ENCODE measurements around the gene MARCHF9. TPM values are rescaled to one million over a fixed set of nuclear protein-coding genes. Genes with fewer than 3 reads are reported as not detected.

Gene MARCHF9
- total RNA-seq, 1 donor: 0.72 TPM

- Histone ChIP-seq H2AFZ (ENCODE audit: low read length) (no peak overlapping the region), H4K20me1 (ENCODE audit: insufficient read depth, low read length) (no peaks in the 10 kb centered on the region), H3K79me2 (ENCODE audit: insufficient read depth, low read length) (no peaks in the 10 kb centered on the region), H3K4me3 (ENCODE audit: insufficient read depth, low read length) (no peak overlapping the region), H3K27me3 (ENCODE audit: insufficient read depth, low read length) (no peaks in the 10 kb centered on the region), H3K9me3 (ENCODE audit: low read depth, low read length) (no peaks in the 10 kb centered on the region), H3K27ac (ENCODE audit: low read depth, low read length) (no peak overlapping the region), H3K4me2 (ENCODE audit: insufficient read depth, low read length) (no peak overlapping the region), H3K4me1 (ENCODE audit: insufficient read depth, low read length) (no peaks in the 10 kb centered on the region), H3K36me3 (ENCODE audit: insufficient read depth, low read length) (peaks cover 36% of the 10 kb centered on the region)
- TF ChIP-seq CTCF (IDR thresholded peaks at IDR 0.05; ENCODE audit: extremely low read depth, low read depth, low read length): no peak
- DNase-seq (ENCODE audit: insufficient read length, low spot score, missing footprints): no peak
Measured at GRCh38 chr12:57717131-57717530, 37.8 kb upstream of the MARCHF9 start.

GRCh38 chr12:57717846-57718640 lies 36.9 kb upstream of the MARCHF9 start:
- peak; percentile 37 for DNase-seq (ENCODE audit: insufficient read length, low spot score, missing footprints)
- no peak overlapping the region for H3K4me3 ChIP-seq (ENCODE audit: insufficient read depth, low read length)
- H3K4me2 ChIP-seq (ENCODE audit: insufficient read depth, low read length): no peak overlapping the region
- no peaks in the 10 kb centered on the region for H3K9me3 ChIP-seq (ENCODE audit: low read depth, low read length)
- no peak overlapping the region for H3K27ac ChIP-seq (ENCODE audit: low read depth, low read length)
- peaks cover 36% of the 10 kb centered on the region for H3K36me3 ChIP-seq (ENCODE audit: insufficient read depth, low read length)
- H3K79me2 ChIP-seq (ENCODE audit: insufficient read depth, low read length): no peaks in the 10 kb centered on the region
- no peak overlapping the region for H2AFZ ChIP-seq (ENCODE audit: low read length)
- no peaks in the 10 kb centered on the region for H4K20me1 ChIP-seq (ENCODE audit: insufficient read depth, low read length)
- H3K4me1 ChIP-seq (ENCODE audit: insufficient read depth, low read length): no peaks in the 10 kb centered on the region
- no peaks in the 10 kb centered on the region for H3K27me3 ChIP-seq (ENCODE audit: insufficient read depth, low read length)
- TF ChIP-seq CTCF (IDR thresholded peaks at IDR 0.05; ENCODE audit: extremely low read depth, low read depth, low read length): no peak

- H3K27me3 ChIP-seq (ENCODE audit: insufficient read depth, low read length): no peaks in the 10 kb centered on the region
- no peak overlapping the region for H3K27ac ChIP-seq (ENCODE audit: low read depth, low read length)
- TF ChIP-seq CTCF (IDR thresholded peaks at IDR 0.05; ENCODE audit: extremely low read depth, low read depth, low read length): no peak
- peaks cover 36% of the 10 kb centered on the region for H3K36me3 ChIP-seq (ENCODE audit: insufficient read depth, low read length)
- no peaks in the 10 kb centered on the region for H3K9me3 ChIP-seq (ENCODE audit: low read depth, low read length)
- H2AFZ ChIP-seq (ENCODE audit: low read length): no peak overlapping the region
- DNase-seq (ENCODE audit: insufficient read length, low spot score, missing footprints): peak; percentile 41
- H3K4me1 ChIP-seq (ENCODE audit: insufficient read depth, low read length): no peaks in the 10 kb centered on the region
- H3K4me3 ChIP-seq (ENCODE audit: insufficient read depth, low read length): no peak overlapping the region
- no peaks in the 10 kb centered on the region for H3K79me2 ChIP-seq (ENCODE audit: insufficient read depth, low read length)
- H4K20me1 ChIP-seq (ENCODE audit: insufficient read depth, low read length): no peaks in the 10 kb centered on the region
- H3K4me2 ChIP-seq (ENCODE audit: insufficient read depth, low read length): no peak overlapping the region
Measured at GRCh38 chr12:57718641-57719528, 36.0 kb upstream of the MARCHF9 start.
